ENCODE data around the gene KIF2C.
"Not testable (repeated sequence)": the region's sequence is repeated elsewhere in the genome, so short reads cannot be mapped to it uniquely, and the experiment has no call there.

KIF2C gene

GRCh38 chr1:44799770-44800584, 60.3 kb downstream of the KIF2C start, which contains the start of gene PLK3:
TSS of gene PLK3 (plus strand) at chr1:44800377. CDS start at chr1:44800464, 87 bp downstream.
- peak; percentile 100 for DNase-seq

DNA sequence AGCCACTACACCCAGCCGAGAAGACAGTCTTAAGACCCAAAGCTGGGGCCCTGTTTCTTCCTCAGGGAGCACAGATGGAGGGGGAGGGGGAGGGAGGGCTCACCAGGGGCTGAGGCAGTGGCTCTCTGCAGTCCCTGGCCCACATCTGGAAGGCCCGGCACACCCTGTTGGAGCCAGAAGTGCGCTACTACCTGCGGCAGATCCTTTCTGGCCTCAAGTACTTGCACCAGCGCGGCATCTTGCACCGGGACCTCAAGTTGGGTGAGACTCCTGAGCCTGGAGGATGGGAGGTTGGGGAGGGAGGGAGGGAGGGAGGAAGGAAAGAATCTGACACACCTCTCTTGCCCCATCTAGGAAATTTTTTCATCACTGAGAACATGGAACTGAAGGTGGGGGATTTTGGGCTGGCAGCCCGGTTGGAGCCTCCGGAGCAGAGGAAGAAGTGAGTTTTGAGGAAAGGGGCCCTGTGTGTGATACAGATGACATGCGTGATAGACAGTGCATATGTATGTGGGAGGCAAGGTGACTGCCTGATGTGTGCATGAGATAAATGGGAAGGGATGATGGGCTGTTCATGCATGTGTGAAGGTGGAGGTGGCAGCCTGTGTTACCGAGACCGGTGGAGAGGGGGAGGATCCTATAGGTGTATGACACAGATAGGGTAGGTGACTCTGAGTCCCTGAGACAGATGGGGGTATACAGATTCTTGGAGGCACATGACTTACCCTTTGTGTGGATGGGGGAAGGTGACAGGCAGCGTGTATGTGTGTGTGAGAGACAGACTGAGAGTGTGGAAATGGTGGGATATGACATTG, 62.1 kb downstream of the KIF2C start:
- DNase-seq, result no peak

GRCh38 chr1:44802306-44803061, 62.8 kb downstream of the KIF2C start:
- no peak for DNase-seq

GRCh38 chr1:44803062-44803311, 63.4 kb downstream of the KIF2C start:
- DNase-seq, result no peak

DNA sequence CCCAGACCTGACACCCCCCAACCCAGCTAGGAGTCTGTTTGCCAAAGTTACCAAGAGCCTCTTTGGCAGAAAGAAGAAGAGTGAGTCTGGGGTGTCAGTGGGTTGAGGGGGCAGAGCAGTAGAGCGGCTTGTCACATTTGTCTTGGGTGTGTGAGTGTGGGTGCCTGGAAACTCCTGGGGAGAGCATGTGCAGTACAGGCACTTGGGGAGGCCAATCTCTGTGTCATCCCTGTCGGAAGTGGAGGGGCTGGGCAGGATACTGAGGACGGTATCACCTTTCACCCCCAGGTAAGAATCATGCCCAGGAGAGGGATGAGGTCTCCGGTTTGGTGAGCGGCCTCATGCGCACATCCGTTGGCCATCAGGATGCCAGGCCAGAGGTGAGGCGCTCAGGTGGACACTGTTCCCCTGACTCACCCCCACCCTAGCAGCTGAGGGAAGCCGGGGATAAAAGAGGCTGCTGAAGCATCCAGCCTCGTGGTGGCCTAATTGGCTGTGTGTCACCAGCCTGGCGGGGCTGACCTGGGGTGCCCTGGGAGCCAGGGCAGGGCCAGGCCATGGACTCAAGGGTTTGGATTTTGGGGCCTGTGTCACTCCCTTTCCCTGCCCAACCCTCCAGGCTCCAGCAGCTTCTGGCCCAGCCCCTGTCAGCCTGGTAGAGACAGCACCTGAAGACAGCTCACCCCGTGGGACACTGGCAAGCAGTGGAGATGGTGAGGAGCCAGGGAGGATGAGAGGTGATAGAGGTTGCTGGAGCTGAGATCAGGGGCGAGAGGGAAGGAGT, 63.9 kb downstream of the KIF2C start:
- DNase-seq, result no peak

- no peak for DNase-seq
These were observed 65.8 kb downstream of the KIF2C start for GRCh38 chr1:44805311-44806024.

DNA sequence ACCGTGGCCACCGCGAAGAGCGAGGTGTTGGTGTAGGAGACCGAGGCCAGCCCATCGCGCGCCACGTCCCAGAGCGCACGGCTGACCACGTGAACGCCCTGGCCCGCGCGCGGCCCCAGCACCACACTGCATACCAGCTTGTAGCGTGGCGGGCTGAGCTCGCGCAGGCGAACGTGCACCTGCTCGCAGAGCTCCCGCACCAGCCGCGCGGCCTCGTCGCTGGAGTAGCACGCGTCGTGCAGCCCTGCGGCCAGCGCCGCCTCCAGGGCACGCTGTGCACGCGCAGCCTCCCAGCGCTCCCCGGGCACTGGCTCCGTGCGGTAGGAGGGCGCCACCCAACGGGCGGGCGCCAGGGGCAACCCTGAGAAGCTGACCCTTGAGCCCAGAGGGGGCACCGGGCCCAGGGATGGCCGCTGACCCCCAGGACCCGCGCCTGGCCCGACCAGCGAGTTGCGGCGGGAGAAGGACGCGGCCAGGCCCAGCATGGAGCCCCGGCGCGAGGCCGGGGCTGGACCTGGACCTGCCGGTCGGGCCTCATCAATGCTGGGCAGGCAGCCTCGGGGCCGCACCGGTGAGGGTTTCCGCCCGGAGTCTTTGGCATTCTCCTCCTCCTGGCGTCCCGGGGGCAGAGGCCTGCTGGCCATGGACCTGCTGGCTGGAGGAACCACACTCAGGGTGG, 66.5 kb downstream of the KIF2C start:
- DNase-seq, result no peak

- DNase-seq, result no peak
These were observed 67.2 kb downstream of the KIF2C start, which contains the start of gene DYNLT4 for GRCh38 chr1:44806704-44807363. TSS of gene DYNLT4 (minus strand) at chr1:44807351. CDS start at chr1:44806668, 683 bp downstream.

DNA sequence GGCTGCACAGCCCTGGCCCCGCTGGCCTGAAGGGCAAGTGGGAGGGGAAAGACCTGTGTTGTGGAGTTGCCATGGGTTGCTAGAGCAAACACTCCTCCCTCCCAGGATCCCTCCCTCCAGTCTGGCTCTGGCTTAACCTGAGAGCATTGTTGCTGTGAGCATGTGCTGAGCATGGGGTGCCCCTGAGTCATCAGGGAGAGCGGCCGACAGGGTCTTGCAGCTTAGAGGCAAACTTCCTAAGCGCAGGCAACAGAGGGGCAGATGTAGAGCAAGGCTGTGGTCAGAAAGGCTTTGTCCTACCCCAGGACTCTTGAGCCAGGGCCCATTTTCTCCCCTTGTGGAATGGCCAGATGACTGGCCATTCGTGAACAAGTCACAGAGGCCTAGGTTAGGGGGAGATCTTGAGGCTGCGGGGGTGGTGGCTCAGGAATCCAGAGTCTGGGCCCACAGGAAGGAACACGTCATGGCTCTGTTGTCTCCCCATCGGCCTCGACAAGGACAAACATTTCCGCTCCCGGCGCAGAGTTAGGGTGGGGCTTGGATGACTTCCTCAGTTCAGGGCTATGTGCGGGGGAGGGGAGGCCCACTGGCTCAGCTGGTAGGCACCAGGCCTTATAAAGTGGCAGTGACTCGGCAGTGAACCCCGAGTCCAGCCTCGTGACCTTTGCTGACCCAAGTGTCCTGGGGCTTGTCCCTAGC, 67.9 kb downstream of the KIF2C start:
- peak; percentile 97 for DNase-seq

DNA sequence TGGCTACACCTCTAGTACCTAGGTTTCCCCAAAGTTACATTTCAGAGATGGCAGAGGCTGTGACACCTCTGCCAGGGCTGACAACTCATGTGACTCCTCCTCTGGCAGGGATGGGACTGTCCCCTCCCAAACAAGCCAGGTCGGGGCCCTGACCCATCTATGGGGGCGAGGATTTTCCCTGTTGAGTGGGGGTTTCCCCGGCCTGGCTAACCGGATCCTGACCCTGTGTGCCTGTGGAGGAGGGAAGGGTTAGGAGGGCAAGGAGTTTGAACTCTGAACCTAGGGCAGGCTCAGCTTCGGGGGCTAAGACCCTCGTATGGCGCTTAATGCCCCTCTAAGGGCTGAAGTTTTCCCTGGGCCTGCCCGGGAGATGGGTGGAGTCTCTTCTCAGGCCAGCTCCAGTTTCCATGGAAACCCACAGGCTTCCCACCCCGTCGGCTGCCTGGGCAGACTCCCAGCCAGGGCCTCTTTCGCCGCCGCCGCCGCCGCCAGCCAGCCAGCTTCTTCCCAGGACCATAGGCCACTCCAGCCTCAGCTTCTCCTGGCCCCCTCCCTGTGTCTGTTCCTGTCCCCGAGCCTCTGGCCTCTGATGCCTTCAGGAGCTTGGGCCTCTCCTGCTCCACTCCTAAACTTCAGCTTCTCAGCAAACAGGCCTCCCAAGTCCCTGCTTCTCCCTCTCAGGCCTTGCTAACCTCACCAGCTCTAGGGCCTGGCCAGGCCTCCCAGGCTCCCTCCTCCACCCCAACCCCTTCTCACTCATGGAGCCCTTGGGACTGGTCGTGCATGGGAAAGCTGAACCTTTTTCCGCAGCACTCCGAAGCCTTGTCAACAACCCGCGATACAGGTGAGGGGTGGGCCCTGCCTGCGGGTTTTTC, 68.7 kb downstream of the KIF2C start, which contains the start of gene BTBD19:
TSS of gene BTBD19 (plus strand) at position 461 of the 875 bp plus-strand sequence. CDS start at position 759, 298 bp downstream.
- DNase-seq, result peak; percentile 88

DNA sequence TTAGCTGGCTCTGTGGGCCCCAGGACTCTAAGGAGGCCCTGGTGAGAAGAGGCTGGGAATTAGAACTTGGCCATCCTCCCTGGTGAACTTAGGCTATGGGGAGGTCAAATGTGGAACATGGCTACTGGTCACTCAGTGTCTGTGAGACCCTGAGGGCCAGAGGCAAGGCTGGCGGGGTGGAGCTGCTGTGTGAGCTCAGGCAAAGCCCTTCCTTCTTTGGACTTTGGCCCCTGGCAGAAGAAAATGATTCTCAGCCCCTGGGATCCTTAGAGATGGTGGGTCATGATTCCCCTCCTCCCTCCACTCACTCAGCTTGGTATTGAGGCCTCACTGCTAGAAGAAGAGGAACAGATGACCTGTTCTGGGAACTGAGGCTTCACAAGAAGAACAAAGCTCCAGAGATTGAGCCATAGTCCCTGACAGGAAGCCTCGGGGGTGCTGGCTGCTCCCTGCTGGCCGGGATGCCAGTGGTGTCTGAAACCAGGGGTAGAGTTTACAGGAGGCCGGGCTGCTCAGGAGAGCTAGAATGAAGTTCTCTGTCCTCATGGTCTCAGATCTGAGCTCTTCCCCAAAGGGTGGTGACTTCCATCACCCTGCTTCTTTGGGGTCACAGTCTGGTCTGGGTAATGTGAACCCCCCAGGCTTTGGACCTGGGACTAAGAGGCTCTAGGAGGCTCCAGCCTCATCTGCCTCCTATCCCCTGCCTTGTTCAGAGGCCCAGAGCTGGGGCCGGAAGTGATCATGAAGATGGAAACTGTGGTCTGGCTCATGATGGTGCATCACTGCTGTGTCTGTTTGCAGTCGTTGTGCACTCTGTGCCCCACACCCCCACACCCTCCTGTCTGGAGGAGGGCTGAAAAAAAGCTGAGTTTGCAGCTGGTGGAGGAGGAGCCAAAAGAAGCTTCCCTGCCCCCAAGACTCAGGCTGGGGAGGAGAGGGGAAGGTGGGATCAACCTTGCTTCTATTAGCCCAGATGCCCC, 69.6 kb downstream of the KIF2C start:
- peak; percentile 76 for DNase-seq

- peak; percentile 56 for DNase-seq
These were observed 70.6 kb downstream of the KIF2C start for GRCh38 chr1:44810101-44810761.

DNA sequence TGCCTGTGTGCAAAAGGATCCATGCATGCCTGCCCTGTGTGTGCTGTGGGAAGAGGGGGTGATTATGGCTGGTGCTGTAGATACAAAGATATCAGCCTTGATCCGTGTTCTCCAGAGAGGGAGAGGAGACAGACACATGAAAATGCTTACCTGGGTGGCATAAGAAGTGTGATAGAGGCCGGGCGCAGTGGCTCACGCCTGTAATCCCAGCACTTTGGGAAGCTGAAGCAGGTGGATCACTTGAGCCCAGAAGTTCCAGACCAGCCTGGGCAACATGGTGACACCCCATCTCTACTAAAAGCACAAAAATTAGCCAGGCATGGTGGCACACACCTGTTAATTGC, 71.1 kb downstream of the KIF2C start:
- not testable (repeated sequence) for DNase-seq

DNA sequence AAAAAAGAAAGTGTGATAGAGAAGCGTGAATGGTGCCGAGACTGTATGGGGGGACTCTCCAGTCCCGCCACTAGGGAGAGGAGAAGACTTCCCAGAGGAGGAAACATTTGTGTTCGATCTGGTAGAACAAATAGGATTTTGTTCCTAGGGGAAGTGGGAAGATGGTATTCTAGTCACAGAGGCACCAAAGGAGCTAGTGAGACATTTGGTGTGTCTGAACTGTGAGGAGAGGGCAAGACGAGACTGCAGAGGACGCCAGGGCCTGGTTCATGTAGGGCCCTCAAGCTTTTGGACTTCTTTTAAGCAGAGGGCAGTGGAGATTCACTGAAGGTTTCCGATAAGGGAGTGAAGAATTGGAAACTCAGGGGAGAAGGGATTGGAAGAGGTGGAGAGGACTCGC, 71.6 kb downstream of the KIF2C start:
- no peak for DNase-seq

DNA sequence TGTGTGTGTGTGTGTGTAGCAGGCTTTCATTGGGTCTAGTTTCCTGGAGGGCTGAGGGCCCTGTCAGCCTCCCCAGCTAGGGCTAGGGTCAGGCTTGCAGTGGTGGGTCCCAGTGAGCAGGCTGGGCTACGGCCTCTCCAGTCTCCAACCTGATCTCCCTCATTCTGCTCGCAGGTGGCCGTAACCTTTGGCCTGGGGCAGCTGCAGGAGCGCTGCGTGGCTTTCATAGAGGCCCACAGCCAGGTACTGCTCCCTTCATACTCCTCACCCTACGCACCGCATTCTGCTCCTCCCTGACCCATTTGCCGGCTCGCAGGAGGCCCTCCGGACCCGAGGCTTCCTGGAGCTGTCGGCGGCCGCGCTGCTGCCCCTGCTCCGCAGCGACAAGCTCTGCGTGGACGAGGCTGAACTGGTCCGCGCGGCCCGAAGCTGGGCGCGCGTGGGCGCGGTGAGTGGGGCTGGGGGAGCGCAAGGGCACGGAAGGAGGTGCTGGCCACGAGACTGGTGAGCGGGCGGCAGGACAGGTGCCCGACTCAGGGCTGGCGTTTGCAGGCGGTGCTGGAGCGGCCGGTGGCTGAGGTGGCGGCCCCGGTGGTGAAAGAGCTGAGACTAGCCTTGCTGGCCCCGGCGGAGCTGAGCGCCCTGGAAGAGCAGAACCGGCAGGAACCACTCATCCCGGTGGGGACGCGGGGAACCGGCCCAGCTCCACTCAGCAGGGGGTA, 73.3 kb downstream of the KIF2C start:
- DNase-seq, result no peak

GRCh38 chr1:44815926-44816325, 76.3 kb downstream of the KIF2C start:
- not testable (repeated sequence) for DNase-seq
